Ovary (tissue), 9 donors: ENCODE data around the gene ZNF629. TPM values are rescaled to one million over a fixed set of nuclear protein-coding genes. Genes with fewer than 3 reads are reported as not detected.
"Not testable (repeated sequence)": the region's sequence is repeated elsewhere in the genome, so short reads cannot be mapped to it uniquely, and the experiment has no call there.

ENCODE experiments used
- DNase-seq, 5 donors: peaks; one replicate each; pipeline ENCODE4 v3.0.0-alpha.2; 2019 to 2020
- H3K27ac ChIP-seq, 2 donors: fragments of 200-600 bp; one replicate each; pipeline versions ENCODE4 v1.5.1 to v1.8.0; 2019 to 2022
- H3K27me3 ChIP-seq: fragments of 200-600 bp; one replicate; pipeline ENCODE4 v1.8.0; 2022
- H3K36me3 ChIP-seq: fragments of 200-600 bp; sonication (generic); one replicate; pipeline ENCODE4 v1.5.1; 2019
- H3K4me1 ChIP-seq: one replicate; pipeline ENCODE4 v1.8.1; 2013; ENCODE audit warnings: mild to moderate bottlenecking, moderate library complexity; ENCODE audit not compliant: insufficient read depth
- H3K4me3 ChIP-seq: fragments of 200-600 bp; sonication (generic); one replicate; pipeline ENCODE4 v1.5.1; 2017
- H3K9me3 ChIP-seq, 2 donors: fragments of 200-600 bp in 1 of 2; sonication (generic) in 1 of 2; one replicate each; pipeline versions ENCODE4 v1.5.1 to v1.8.1; 2013 to 2019; ENCODE audit warnings: mild to moderate bottlenecking in 1 of 2, moderate library complexity in 1 of 2
- EP300 ChIP-seq: sonication (generic); formaldehyde crosslinking; IDR thresholded peaks from one replicate; pipeline ENCODE4 v1.6.1; 2017; ENCODE audit warnings: antibody characterized with exemption
- POLR2A ChIP-seq: fragments of 450-650 bp; IDR thresholded peaks from one replicate; pipeline ENCODE4 v1.6.1; 2017; ENCODE audit warnings: antibody characterized with exemption, mild to moderate bottlenecking, moderate library complexity
- WGBS, 3 donors: extraction: QIAGEN DNeasy Blood & Tissue Kit in 1 of 3; methylation state at CpG; one replicate each; pipeline versions ENCODE4 v1.1.5 to v1.1.7; 2013 to 2017; 5-methylcytosine and 5-hydroxymethylcytosine counted together
- intact Hi-C, 4 donors: fragments of 100-400 bp; cut with DNase I; formaldehyde crosslinking; loops; one replicate each; pipeline versions ENCODE4 v1.11.0 to v1.15.1; 2022 to 2023
- polyA plus RNA-seq, 2 donors: library from polyadenylated mRNA; stranded (reverse); fragments of 200-250 nt in 1 of 2; fragments of 350-450 nt in 1 of 2; fragmentation: Illumina TruSeq in 1 of 2; extraction: RNeasy Lipid Tissue Mini Kit (QIAGEN cat#74804) in 1 of 2; gene quantifications; one replicate each; pipeline ENCODE4 v1.2.3, GENCODE V29; 2013 to 2014
- total RNA-seq, 7 donors: library from RNA; depleted of rRNA in 2 of 7; stranded (reverse); fragments of >200 nt in 2 of 7; fragmentation: NEBNext Ultra II Directional in 3 of 7; extraction: Animal tissue kit (Norgen Biotek cat#: 25700) in 3 of 7; gene quantifications; one replicate each; pipeline versions ENCODE4 v1.1.0 to v1.2.4, GENCODE V29; 2016 to 2023
- TF ChIP-seq, protein P1 (sequence below), 3 donors: fragments of 450-650 bp in 2 of 3; fragments of 200-600 bp in 1 of 3; IDR thresholded peaks; one replicate each; pipeline versions ENCODE4 v1.5.1 to v1.8.0; 2016 to 2022; ENCODE audit warnings: antibody characterized with exemption in 3 of 3, mild to moderate bottlenecking in 1 of 3
- donor health status: DM: no; HTN: no; CAD: no; lungs with moderate emphysema.
- donor health status: DM: no; HTN: no; CAD: no.
- donor health status: Bipolar disorder and iron deficiency.
- donor health status: DM: yes; HTN: yes; CAD: no.
- donor health status: DM: no; HTN: no; CAD: no.
- donor health status: DM: yes; HTN: yes; CAD: no.

ZNF629 gene
- total and polyA plus RNA-seq, 9 donors, result 8.2 to 26.3 (median 19.9) TPM

DNA sequence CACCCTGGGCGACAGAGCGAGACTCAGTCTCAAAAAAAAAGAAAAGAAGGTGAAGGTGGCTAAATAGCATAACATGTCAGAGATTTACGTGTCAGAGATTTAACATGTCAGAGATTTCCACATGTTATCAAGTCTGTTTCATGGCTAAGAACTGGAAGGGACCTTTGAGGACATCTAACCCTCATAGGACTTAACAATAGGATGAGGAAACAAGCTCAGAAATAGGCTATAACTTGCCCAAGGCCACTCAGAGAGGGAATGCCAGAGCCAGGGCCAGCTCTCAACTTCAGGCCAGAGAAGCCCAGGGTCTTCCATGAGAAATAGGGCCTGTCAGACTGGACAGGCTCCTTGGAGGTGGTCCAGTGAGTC, 26.8 kb upstream of the ZNF629 start:
- peak overlapping the region in 1 of 2 donors; percentile 74 for H3K27ac ChIP-seq
- H3K9me3 ChIP-seq, result no peaks in the 10 kb centered on the region
- intact Hi-C loops, result no loop called here
- WGBS, 3 donors, result 86 to 92% (median 91%) methylated on average over 3 of the region's 3 CpGs
- H3K27me3 ChIP-seq, result no peaks in the 10 kb centered on the region
- TF ChIP-seq EP300 (no peak), POLR2A (no peak)
- TF ChIP-seq, protein P1, sequence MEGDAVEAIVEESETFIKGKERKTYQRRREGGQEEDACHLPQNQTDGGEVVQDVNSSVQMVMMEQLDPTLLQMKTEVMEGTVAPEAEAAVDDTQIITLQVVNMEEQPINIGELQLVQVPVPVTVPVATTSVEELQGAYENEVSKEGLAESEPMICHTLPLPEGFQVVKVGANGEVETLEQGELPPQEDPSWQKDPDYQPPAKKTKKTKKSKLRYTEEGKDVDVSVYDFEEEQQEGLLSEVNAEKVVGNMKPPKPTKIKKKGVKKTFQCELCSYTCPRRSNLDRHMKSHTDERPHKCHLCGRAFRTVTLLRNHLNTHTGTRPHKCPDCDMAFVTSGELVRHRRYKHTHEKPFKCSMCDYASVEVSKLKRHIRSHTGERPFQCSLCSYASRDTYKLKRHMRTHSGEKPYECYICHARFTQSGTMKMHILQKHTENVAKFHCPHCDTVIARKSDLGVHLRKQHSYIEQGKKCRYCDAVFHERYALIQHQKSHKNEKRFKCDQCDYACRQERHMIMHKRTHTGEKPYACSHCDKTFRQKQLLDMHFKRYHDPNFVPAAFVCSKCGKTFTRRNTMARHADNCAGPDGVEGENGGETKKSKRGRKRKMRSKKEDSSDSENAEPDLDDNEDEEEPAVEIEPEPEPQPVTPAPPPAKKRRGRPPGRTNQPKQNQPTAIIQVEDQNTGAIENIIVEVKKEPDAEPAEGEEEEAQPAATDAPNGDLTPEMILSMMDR (IDR thresholded peaks at IDR 0.05), result no peak
- no peaks in the 10 kb centered on the region for H3K36me3 ChIP-seq
- H3K4me3 ChIP-seq, result peak overlapping the region; percentile 39
- DNase-seq, result no peak
- H3K4me1 ChIP-seq, result peaks cover 3% of the 10 kb centered on the region

DNA sequence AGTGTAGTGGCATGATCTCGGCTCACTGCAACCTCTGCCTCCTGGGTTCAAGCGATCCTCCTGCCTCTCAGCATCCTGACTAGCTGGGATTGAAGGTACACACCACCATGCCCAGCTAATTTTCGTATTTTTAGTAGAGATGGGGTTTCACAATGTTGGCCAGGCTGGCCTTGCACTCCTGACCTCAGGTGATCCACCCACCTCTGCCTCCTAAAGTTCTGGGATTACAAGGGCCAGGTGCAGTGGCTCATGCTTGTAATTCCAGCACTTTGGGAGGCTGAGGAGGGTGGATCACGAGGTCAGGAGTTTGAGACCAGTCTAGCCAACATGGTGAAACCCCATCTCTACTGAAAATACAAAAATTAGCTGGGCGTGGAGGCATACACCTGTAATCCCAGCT, 22.7 kb upstream of the ZNF629 start:
- H3K27ac ChIP-seq, H3K4me3 ChIP-seq, H3K9me3 ChIP-seq, DNase-seq, H3K27me3 ChIP-seq, H3K36me3 ChIP-seq, intact Hi-C loops, H3K4me1 ChIP-seq: not testable (repeated sequence)
- WGBS, 3 donors, result 84 to 87% (median 85%) methylated on average over 5 of the region's 5 CpGs

DNA sequence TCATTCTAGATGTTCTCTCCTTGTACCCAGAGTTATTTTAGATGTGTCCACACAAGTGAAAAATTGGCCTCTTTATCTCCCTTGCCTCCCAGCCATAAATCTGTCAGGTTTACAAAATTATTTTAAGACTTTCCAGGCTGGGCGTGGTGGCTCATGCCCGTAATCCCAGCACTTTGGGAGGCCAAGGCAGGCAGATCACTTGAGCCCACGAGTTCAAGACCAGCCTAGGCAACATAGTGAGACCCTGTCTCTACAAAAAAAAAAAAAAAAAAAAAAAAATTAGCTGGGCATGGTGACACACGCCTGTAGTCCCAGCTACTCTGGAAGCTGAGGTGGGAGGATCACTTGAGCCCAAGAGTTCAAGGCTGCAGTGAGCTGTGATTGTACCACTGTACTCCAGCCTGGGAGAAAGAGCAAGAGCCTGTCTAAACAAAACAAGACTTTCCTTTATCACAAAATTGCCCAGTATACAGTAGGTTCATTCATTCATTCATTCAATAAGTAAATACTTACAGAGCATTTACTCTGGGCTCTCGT, 22.0 kb upstream of the ZNF629 start:
- H3K27ac ChIP-seq, H3K36me3 ChIP-seq, H3K4me1 ChIP-seq, H3K4me3 ChIP-seq, DNase-seq, H3K9me3 ChIP-seq, H3K27me3 ChIP-seq, intact Hi-C loops: not testable (repeated sequence)
- 49 to 55% (median 53%) methylated on average over 5 of the region's 5 CpGs for WGBS, 3 donors

DNA sequence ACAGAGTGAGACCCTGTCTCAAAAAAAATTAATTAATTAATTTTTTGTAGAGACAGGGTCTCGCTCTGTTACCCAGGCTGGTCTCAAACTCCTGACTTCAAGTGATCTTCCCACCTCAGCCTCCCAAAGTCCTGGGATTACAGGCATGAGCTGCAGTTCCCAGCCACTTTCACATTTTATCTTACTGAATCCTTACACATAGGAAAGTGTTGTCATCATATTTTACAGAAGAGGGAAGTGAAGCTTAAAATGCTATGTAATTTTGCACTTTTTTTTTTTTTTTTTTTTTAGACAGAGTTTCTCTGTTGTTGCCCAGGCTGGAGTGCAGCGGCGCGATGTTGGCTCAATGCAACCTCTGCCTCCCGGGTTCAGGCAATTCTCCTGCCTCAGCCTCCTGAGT, 21.1 kb upstream of the ZNF629 start:
- Histone ChIP-seq H3K9me3 (no peaks in the 10 kb centered on the region), H3K27me3 (no peaks in the 10 kb centered on the region), H3K4me1 (peaks cover 7% of the 10 kb centered on the region), H3K36me3 (no peaks in the 10 kb centered on the region), H3K27ac (no peak overlapping the region), H3K4me3 (no peak overlapping the region)
- WGBS, 3 donors, result 96 to 98% (median 97%) methylated on average over 5 of the region's 5 CpGs
- no peak for DNase-seq
- intact Hi-C loops, result no loop called here
- no peak for TF ChIP-seq POLR2A
- TF ChIP-seq, protein P1 (IDR thresholded peaks at IDR 0.05), result no peak
- no peak for TF ChIP-seq EP300

DNA sequence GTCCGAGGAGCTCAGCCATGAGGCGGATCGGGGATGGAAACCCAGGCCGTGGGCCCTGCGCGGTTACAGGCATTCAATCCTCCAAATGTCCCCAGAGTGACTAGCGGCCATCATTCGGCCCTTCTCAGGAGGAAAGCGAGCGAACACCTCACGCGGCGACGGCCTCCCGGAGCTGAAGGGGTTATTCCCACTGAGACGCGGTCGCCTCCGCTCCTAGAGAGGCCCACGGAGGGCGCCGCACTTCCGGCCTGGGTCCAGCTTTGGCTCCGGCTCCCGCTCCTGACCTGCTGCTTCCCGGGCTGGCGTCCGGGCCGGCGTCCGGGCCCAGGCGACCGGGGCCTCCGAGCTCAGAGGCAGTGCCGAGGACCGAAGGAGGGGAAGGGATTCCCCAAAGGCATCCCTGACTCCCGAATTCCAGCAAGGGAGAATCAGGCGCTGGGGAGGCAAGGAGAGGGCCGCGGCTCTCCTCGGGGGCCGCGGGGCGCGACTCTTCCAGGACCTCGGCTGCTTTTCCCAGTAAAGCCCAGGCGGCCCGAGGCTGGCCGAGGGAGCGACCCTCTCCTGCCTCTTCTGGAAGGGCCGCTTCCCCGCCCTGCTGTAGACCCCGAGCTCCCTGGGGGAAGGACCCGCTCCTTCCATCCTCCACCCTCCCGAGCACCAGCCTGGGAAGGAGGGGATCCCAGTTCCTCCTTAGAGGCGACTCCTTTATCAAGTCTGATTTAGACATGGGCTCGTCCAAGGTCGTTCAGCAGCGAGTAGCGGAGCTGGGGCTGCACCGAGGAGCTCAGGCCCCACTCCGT, 18.6 kb upstream of the ZNF629 start:
- TF ChIP-seq, protein P1 (IDR thresholded peaks at IDR 0.05), result peak in 1 of 3 donors; percentile 33
- TF ChIP-seq EP300 (no peak), POLR2A (peak; percentile 96)
- WGBS, 3 donors, result 0 to 2% (median 1%) methylated on average over 30 to 62 of the region's 62 CpGs
- peak; percentile 90 to 93 (median 91) for DNase-seq
- Histone ChIP-seq H3K4me3 (peak overlapping the region; percentile 75), H3K27ac (peak overlapping the region; percentile 13 to 81), H3K36me3 (no peaks in the 10 kb centered on the region), H3K4me1 (peaks cover 7% of the 10 kb centered on the region), H3K9me3 (no peaks in the 10 kb centered on the region), H3K27me3 (no peaks in the 10 kb centered on the region)
- intact Hi-C loops, result loop anchor here in 1 of 4 donors (2.0 kb wide), 1 partner anchor 19 kb away; the partner anchor contains the start of gene ZNF629
